ENCODE data around the gene CYFIP1.

Gene CYFIP1

GRCh38 chr15:22933641-22934061 lies 46.5 kb downstream of the CYFIP1 start:
- H4K20me1 ChIP-seq (ENCODE audit: low read depth, low read length): no peaks in the 10 kb centered on the region
- no peaks in the 10 kb centered on the region for H3K36me3 ChIP-seq (ENCODE audit: low read length)
- no peaks in the 10 kb centered on the region for H3K9me2 ChIP-seq (replicated peaks; ENCODE audit: insufficient read depth, low read length)
- no peaks in the 10 kb centered on the region for H3K27me3 ChIP-seq (ENCODE audit: low read length)
- no peaks in the 10 kb centered on the region for H3K9me3 ChIP-seq (ENCODE audit: insufficient read depth, low read length)
- H3K27ac ChIP-seq (ENCODE audit: low read depth, low read length): no peak overlapping the region
- no peaks in the 10 kb centered on the region for H3F3A ChIP-seq (ENCODE audit: insufficient read depth)
- no peak overlapping the region for H3K4me2 ChIP-seq (ENCODE audit: low read depth, low read length, poor library complexity, severe bottlenecking)
- no peak overlapping the region for H2AFZ ChIP-seq (ENCODE audit: low read depth, low read length, severe bottlenecking)
- H3K9ac ChIP-seq (ENCODE audit: low read length): no peak overlapping the region
- no peak overlapping the region for H3K4me3 ChIP-seq (ENCODE audit: insufficient read depth, low read length, poor library complexity, severe bottlenecking)
- TF ChIP-seq EZH2phosphoT487 (conservative IDR thresholded peaks at IDR 0.05; ENCODE audit: low read length): no peak
- no peak for TF ChIP-seq CTCF (IDR thresholded peaks at IDR 0.05; ENCODE audit: insufficient read depth, low read length, poor library complexity, severe bottlenecking)
- H3K79me2 ChIP-seq (ENCODE audit: insufficient read depth, low read length): no peaks in the 10 kb centered on the region

GRCh38 chr15:22931784-22932536 lies 48.2 kb downstream of the CYFIP1 start:
- Histone ChIP-seq H3K4me2 (ENCODE audit: low read depth, low read length, poor library complexity, severe bottlenecking) (no peak overlapping the region), H4K20me1 (ENCODE audit: low read depth, low read length) (no peaks in the 10 kb centered on the region), H3K9ac (ENCODE audit: low read length) (no peak overlapping the region), H3K9me2 (replicated peaks; ENCODE audit: insufficient read depth, low read length) (no peaks in the 10 kb centered on the region), H3K36me3 (ENCODE audit: low read length) (no peaks in the 10 kb centered on the region), H3K27me3 (ENCODE audit: low read length) (no peaks in the 10 kb centered on the region), H3K9me3 (ENCODE audit: insufficient read depth, low read length) (no peaks in the 10 kb centered on the region), H3F3A (ENCODE audit: insufficient read depth) (no peaks in the 10 kb centered on the region), H3K79me2 (ENCODE audit: insufficient read depth, low read length) (no peaks in the 10 kb centered on the region), H3K27ac (ENCODE audit: low read depth, low read length) (no peak overlapping the region), H2AFZ (ENCODE audit: low read depth, low read length, severe bottlenecking) (no peak overlapping the region), H3K4me3 (ENCODE audit: insufficient read depth, low read length, poor library complexity, severe bottlenecking) (no peak overlapping the region)
- no peak for TF ChIP-seq EZH2phosphoT487 (conservative IDR thresholded peaks at IDR 0.05; ENCODE audit: low read length)
- TF ChIP-seq CTCF (IDR thresholded peaks at IDR 0.05; ENCODE audit: insufficient read depth, low read length, poor library complexity, severe bottlenecking): no peak

GRCh38 chr15:22930782-22931484 lies 49.2 kb downstream of the CYFIP1 start:
- Histone ChIP-seq H3K36me3 (ENCODE audit: low read length) (no peaks in the 10 kb centered on the region), H4K20me1 (ENCODE audit: low read depth, low read length) (no peaks in the 10 kb centered on the region), H3F3A (ENCODE audit: insufficient read depth) (no peaks in the 10 kb centered on the region), H3K9me2 (replicated peaks; ENCODE audit: insufficient read depth, low read length) (no peaks in the 10 kb centered on the region), H3K27me3 (ENCODE audit: low read length) (no peaks in the 10 kb centered on the region), H3K4me2 (ENCODE audit: low read depth, low read length, poor library complexity, severe bottlenecking) (no peak overlapping the region), H2AFZ (ENCODE audit: low read depth, low read length, severe bottlenecking) (no peak overlapping the region), H3K79me2 (ENCODE audit: insufficient read depth, low read length) (no peaks in the 10 kb centered on the region), H3K9me3 (ENCODE audit: insufficient read depth, low read length) (no peaks in the 10 kb centered on the region), H3K9ac (ENCODE audit: low read length) (no peak overlapping the region), H3K4me3 (ENCODE audit: insufficient read depth, low read length, poor library complexity, severe bottlenecking) (no peak overlapping the region), H3K27ac (ENCODE audit: low read depth, low read length) (no peak overlapping the region)
- no peak for TF ChIP-seq CTCF (IDR thresholded peaks at IDR 0.05; ENCODE audit: insufficient read depth, low read length, poor library complexity, severe bottlenecking)
- TF ChIP-seq EZH2phosphoT487 (conservative IDR thresholded peaks at IDR 0.05; ENCODE audit: low read length): no peak

All from SU-DHL-6 (cell line).